Right ventricle myocardium inferior (tissue), 1 donor: Measurements from ENCODE around the gene PBX1. TPM values are rescaled to one million over a fixed set of nuclear protein-coding genes. Genes with fewer than 3 reads are reported as not detected.

Source experiments
- ATAC-seq: fragments of 200-7000 bp; cut with Tn5 transposase; one replicate; pipeline ENCODE4 v1.9.1; 2020; ENCODE audit warnings: mild to moderate bottlenecking, moderate library complexity
- DNase-seq: peaks from one replicate; pipeline ENCODE4 v3.0.0; 2021; ENCODE audit errors: missing footprints
- intact Hi-C: fragments of 100-400 bp; cut with DNase I; formaldehyde crosslinking; loops from one replicate; pipeline ENCODE4 v1.11.0; 2022
- total RNA-seq: library from RNA; stranded (reverse); fragmentation: NEBNext Ultra II Directional; extraction: Animal tissue kit (Norgen Biotek cat#: 25700); gene quantifications from one replicate; pipeline ENCODE4 v1.2.1, GENCODE V29; 2021
- donor health status: DM: no; HTN: yes; CAD: no; lungs with severe emphysema.

PBX1 gene
- total RNA-seq, 1 donor from 2014 or later, result 78.8 TPM

- DNase-seq, result peak; percentile 50
- intact Hi-C loops, result no loop called here
- no peak for ATAC-seq
Observed at GRCh38 chr1:164841702-164842465, 282.9 kb downstream of the PBX1 start.

- DNase-seq (no peak), ATAC-seq (no peak)
- intact Hi-C loops, result no loop called here
Observed at GRCh38 chr1:164842870-164843269, 283.9 kb downstream of the PBX1 start.

DNA sequence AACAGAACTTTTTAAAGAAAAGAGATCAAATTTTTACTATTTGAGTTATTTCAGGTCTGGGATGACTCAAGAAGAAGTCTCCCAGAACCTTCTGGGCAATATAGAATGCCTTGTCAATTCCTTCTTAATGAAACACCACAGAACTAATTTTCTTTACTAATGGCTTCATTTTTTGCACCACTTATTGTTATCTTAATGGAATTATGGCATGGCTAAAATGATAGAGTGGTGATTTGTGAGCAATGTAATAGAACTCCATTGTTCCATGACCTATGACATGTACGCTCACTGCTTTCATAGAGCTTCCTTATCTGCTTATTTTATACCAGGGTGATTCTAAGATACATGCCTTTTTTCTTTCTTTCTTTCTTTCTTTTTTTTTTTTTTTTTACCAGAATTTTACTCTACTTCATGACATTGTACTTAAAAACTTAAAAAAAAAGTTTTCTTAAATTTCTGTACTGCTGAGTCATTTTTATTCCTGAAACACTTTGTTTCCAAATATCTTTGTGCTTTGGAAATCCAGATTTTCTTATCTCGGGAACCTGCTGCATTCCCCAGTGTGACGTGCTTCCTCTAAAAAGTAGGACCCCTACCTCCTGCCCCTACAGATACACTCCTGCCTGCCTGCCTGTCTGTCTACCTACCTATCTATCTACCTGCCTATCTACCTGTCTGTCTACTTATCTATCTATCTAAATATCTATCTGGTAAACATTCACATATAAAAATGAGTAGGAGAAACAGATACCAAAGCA lies 284.9 kb downstream of the PBX1 start:
- ATAC-seq (no peak), DNase-seq (no peak)
- intact Hi-C loops, result no loop called here

GRCh38 chr1:164846731-164847691 lies 288.0 kb downstream of the PBX1 start:
- intact Hi-C loops, result no loop called here
- ATAC-seq, result peak; percentile 41
- DNase-seq, result peak; percentile 31

- intact Hi-C loops, result no loop called here
- no peak for DNase-seq
- no peak for ATAC-seq
Observed at GRCh38 chr1:164853146-164853545, 294.2 kb downstream of the PBX1 start.

GRCh38 chr1:164855716-164856329 lies 296.8 kb downstream of the PBX1 start:
- no peak for DNase-seq
- ATAC-seq, result no peak
- intact Hi-C loops, result no loop called here

DNA sequence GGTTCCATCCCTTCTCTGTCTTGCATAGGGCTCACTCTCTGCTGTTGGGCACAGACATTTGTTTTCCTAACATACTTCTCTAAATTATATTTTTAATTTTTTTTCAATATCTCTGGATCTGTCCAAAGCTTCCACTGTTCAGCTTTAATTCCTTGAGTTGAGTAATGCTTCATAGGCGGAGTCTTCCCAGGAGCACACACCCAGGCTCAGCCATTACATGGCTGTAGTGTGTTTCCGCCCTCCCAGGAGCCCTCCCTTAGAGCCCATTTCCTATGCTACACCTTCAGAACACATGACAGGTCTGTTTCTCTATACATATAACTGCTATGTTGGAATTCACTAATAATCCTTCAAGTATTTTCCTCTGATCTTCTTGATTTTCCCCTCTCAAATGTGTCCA lies 297.4 kb downstream of the PBX1 start:
- intact Hi-C loops, result no loop called here
- no peak for ATAC-seq
- no peak for DNase-seq

DNA sequence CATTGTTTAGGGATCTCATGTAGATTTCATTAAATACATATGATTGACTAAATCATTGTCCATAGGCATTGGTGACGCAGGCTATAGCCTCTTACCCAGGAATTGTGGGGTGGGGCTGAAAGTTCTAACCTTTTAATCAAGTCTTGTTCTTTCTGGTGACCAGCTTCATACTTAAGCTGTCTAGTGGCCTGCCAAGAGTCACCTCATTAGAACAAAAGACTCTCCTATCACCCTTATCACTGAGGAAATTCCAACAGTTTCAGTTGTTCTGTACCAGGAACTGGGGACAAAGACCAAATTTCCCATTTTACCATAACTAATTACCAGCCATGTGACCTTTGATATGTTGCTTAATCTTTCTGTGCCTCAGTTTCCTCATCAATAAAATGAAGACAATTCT lies 298.5 kb downstream of the PBX1 start:
- intact Hi-C loops, result no loop called here
- no peak for DNase-seq
- ATAC-seq, result no peak

DNA sequence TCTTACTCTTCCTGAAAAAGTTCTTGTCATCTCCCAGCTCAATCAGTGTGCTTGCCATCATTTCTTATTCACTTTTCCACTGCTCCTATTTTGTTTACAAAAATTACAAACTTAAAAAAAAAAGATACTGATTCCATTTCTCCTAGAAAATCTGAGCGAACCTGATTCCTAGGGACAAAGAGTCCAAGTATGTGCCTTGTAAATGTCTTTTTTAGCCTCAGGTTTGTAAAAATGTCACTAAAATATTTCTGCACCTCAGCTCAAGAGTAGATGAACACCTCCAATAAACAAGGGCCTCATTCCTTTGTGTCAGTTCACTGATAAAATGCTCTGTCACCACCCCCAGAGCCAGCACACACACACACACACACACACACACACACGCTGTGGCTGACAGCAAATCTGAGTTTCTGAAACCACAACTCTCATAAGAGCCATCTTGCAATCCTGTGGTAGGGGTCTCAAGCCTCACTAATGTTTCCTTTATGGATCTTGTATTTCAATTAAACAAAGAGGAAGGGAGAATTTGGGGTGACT lies 299.2 kb downstream of the PBX1 start:
- ATAC-seq, result peak; percentile 75
- no peak for DNase-seq
- intact Hi-C loops, result no loop called here

DNA sequence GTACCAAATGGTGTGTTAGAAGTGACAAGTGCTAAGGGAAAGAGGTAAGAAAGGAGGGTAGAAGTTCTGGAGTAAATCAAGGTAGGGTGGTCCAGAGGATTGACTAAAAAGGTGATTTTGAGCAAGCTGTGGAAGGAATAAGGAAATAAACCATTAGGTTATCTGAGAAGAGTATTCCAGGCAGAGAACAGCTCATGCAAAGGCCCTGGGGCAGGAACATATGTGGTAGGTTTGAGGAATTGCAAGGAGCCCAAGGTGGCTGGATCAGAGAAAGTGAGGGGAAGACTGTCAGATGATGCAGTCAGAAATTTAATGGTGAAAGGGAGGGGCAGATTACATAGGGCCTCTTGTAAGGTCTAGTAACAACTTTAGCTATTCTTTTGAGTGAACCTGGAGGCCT lies 302.6 kb downstream of the PBX1 start:
- DNase-seq (no peak), ATAC-seq (no peak)
- intact Hi-C loops, result loop anchor here (5.0 kb wide), 1 partner anchor 36 kb away; no protein-coding TSS in a partner anchor

DNA sequence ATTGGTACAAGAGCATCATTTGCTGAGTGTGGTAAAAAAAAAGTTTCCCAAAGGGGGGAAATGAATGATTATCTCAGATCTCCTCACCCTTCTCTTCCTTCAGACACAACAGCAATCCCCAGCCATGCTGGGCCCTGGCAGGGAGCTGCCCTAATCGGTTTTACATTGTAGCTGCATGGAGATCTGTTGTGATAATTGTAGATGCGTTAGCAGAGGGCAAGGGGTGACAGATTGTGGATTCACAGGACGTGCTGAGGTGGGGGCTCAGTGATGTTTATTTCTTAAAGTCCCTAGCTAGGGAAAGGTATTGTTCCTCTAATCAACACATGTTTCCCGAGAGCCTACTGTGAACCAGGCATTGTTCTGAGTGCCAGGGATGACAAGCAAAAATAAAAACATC lies 304.1 kb downstream of the PBX1 start:
- ATAC-seq (no peak), DNase-seq (no peak)
- intact Hi-C loops, result loop anchor here (5.0 kb wide), 1 partner anchor 34 kb away; no protein-coding TSS in a partner anchor

- intact Hi-C loops, result loop anchor here (5.0 kb wide), 1 partner anchor 33 kb away; no protein-coding TSS in a partner anchor
- DNase-seq (no peak), ATAC-seq (no peak)
Observed at GRCh38 chr1:164864161-164864560, 305.2 kb downstream of the PBX1 start.

DNA sequence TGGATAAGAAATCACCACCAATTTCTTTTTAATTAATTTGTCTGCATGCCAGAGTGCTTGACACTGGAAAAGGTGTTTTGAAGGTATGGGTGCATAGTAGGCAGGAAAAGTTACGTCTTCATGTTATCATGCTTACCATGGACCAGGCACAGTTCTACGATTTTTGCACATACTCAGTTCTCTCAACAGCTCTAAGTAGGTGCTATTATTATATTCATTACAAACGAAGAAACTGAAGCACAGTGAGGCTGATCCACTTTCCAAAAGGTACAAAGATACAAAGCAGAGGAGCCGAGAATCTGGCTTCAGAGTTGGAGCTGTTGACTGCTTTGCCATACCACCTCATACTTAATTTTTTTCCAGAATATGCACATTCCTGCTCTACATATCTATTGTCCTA lies 306.4 kb downstream of the PBX1 start:
- ATAC-seq, result peak; percentile 53
- DNase-seq, result no peak
- intact Hi-C loops, result no loop called here

DNA sequence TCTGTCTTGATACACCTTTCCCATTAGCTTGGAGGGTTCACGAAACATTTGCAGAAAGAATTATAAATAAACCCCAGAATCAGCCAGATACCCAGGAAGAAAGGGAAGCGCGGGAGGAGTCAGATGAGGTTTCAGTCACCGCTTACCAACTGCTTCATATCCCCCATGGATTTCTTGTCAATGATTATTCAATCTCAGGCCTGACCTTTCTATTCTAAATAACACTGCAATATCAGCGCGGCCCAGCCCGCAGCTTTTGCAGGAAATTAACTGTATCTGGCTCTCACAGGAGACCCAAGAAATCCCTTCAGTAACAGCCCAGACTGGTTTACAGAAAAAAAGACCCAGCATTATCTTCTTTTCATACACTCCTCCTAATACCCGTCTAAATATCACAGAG lies 308.6 kb downstream of the PBX1 start:
- intact Hi-C loops, result no loop called here
- ATAC-seq (no peak), DNase-seq (peak; percentile 43)

DNA sequence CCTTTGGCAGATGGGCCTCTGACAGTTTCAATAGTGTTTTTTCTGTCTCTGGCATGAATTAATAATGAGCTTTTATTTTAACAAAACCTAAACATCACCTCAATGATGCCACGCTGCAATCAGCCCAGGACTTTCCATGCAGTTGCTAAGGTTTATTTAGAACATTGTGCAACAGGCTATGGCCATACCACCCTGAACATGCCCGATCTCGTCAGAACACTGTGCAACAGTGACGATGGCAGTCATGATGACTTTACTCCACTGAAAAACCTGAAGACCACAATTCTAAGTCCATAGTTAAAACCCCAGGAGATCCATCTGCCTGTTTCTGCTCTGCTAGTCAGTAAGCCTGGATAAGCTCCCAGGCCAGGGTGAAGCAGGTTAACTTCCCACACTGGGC lies 310.0 kb downstream of the PBX1 start:
- intact Hi-C loops, result no loop called here
- no peak for ATAC-seq
- no peak for DNase-seq

DNA sequence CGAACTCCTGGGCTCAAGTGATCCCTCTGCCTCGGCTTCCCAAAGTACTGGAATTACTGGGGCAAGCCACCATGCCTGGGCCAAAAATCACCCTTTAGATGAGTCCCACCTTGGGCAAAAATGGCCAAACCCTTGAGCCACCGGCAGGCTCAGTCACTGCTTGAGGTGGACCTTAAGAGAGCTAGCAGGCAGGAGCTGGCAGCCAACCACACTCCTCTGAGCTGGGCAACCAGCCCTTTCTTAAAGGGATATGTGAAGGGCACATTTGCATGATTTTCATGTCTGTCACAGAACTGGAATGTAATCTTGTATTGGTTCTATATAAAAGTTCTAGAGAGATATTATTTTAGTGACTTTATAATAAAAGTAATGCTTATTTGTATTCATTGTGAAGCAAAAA lies 316.5 kb downstream of the PBX1 start:
- peak; percentile 55 for ATAC-seq
- no peak for DNase-seq
- intact Hi-C loops, result no loop called here

DNA sequence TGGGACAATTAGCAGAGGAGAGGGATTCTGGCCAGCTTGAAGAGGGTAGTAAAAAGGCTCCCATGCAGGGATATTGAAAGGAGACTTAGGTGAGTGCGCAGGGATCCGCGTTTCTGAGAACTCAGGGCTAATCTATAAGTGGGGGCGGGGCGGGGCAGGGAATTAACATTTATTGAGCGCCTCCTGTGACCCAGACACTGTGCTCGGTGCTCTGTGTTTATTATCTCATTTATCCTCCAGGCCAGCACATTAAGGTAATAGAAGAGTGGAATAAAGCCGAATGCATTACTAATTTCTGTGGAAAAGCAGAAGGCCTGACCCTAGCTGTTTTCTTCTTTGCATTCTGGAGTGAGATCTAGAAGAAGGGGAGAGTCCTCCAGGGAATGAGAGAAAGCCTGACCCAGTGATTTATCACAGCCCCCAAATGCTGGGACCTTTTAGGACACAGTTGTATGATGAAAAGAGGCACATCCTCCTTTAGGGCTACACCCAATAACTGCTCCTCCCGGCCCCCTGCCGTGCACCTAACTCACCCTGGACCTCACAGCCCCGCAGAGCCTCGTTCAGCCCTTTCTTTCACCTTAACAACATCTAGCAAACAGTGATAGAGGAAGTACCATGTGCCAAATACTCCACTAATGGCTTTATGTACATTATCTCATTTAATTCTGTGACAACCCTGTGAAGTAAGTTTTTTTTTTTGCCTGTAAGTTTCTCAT lies 317.6 kb downstream of the PBX1 start:
- intact Hi-C loops, result no loop called here
- DNase-seq (no peak), ATAC-seq (no peak)

DNA sequence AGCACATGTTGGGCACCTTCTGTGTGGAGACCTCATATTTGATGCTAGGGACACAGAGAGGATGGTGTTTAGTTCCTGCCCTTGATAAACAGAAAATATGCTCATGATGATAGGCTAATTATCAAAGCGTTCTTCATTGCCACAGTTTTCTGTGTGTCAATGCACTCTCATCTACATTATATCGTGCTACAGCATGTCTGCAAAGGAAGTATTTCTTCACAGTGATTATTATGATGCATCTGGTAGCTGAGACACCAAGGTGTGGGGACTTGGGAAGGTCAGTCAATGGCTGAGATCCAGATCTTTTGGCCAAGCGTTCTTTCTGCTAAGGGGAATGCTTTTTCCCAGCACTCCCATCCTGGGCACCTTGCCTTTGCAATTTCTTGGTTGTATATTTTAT lies 321.2 kb downstream of the PBX1 start:
- ATAC-seq (no peak), DNase-seq (no peak)
- intact Hi-C loops, result no loop called here
